ENCODE measurements around the gene CYP2U1. TPM values are rescaled to one million over a fixed set of nuclear protein-coding genes. Genes with fewer than 3 reads are reported as not detected.

The CYP2U1 gene
- total RNA-seq (ENCODE audit: low replicate concordance), result 17.3 and 29.3 TPM in 2 replicates

- peak; percentile 69 for DNase-seq (ENCODE audit: low read depth)
- TF ChIP-seq CTCF (IDR thresholded peaks at IDR 0.05; ENCODE audit: insufficient read depth, low read length), result no peak
- H3K4me3 ChIP-seq (ENCODE audit: low read depth, low read length), result peak within 1 kb of the TSS; percentile 94
Observed at GRCh38 chr4:107930821-107931774, at the start of gene CYP2U1. Gene CYP2U1 (plus strand): TSS chr4:107931549. CDS start chr4:107931644, 95 bp downstream.

- DNase-seq (ENCODE audit: low read depth), result no peak
- no peak overlapping the region for H3K4me3 ChIP-seq (ENCODE audit: low read depth, low read length)
- no peak for TF ChIP-seq CTCF (IDR thresholded peaks at IDR 0.05; ENCODE audit: insufficient read depth, low read length)
Observed at GRCh38 chr4:107885865-107886264, 45.5 kb upstream of the CYP2U1 start.

- no peak for DNase-seq (ENCODE audit: low read depth)
- no peak overlapping the region for H3K4me3 ChIP-seq (ENCODE audit: low read depth, low read length)
- no peak for TF ChIP-seq CTCF (IDR thresholded peaks at IDR 0.05; ENCODE audit: insufficient read depth, low read length)
Observed at GRCh38 chr4:107888237-107888636, 43.1 kb upstream of the CYP2U1 start.

GRCh38 chr4:107890779-107891178 lies 40.6 kb upstream of the CYP2U1 start:
- no peak for DNase-seq (ENCODE audit: low read depth)
- no peak overlapping the region for H3K4me3 ChIP-seq (ENCODE audit: low read depth, low read length)
- TF ChIP-seq CTCF (IDR thresholded peaks at IDR 0.05; ENCODE audit: insufficient read depth, low read length), result no peak

- no peak overlapping the region for H3K4me3 ChIP-seq (ENCODE audit: low read depth, low read length)
- no peak for TF ChIP-seq CTCF (IDR thresholded peaks at IDR 0.05; ENCODE audit: insufficient read depth, low read length)
- no peak for DNase-seq (ENCODE audit: low read depth)
Observed at GRCh38 chr4:107891299-107891698, 40.0 kb upstream of the CYP2U1 start.

GRCh38 chr4:107893171-107894137 lies 37.9 kb upstream of the CYP2U1 start:
- DNase-seq (ENCODE audit: low read depth), result peak; percentile 49

More at GRCh38 chr4:107893171-107894137, 37.9 kb upstream of the CYP2U1 start:
- no peak for TF ChIP-seq CTCF (IDR thresholded peaks at IDR 0.05; ENCODE audit: insufficient read depth, low read length)
- H3K4me3 ChIP-seq (ENCODE audit: low read depth, low read length), result no peak overlapping the region

Data from fibroblast of the aortic adventitia (primary cell).